HG03108 (cell line): ENCODE measurements around the gene RPAP2.
"Not testable (repeated sequence)": the region's sequence is repeated elsewhere in the genome, so short reads cannot be mapped to it uniquely, and the experiment has no call there.

ENCODE experiments used
- ATAC-seq: cut with Tn5 transposase; IDR thresholded peaks from one replicate; pipeline ENCODE4 v1.9.1; 2021; ENCODE audit warnings: moderate library complexity; ENCODE audit not compliant: unreplicated experiment

The RPAP2 gene

DNA sequence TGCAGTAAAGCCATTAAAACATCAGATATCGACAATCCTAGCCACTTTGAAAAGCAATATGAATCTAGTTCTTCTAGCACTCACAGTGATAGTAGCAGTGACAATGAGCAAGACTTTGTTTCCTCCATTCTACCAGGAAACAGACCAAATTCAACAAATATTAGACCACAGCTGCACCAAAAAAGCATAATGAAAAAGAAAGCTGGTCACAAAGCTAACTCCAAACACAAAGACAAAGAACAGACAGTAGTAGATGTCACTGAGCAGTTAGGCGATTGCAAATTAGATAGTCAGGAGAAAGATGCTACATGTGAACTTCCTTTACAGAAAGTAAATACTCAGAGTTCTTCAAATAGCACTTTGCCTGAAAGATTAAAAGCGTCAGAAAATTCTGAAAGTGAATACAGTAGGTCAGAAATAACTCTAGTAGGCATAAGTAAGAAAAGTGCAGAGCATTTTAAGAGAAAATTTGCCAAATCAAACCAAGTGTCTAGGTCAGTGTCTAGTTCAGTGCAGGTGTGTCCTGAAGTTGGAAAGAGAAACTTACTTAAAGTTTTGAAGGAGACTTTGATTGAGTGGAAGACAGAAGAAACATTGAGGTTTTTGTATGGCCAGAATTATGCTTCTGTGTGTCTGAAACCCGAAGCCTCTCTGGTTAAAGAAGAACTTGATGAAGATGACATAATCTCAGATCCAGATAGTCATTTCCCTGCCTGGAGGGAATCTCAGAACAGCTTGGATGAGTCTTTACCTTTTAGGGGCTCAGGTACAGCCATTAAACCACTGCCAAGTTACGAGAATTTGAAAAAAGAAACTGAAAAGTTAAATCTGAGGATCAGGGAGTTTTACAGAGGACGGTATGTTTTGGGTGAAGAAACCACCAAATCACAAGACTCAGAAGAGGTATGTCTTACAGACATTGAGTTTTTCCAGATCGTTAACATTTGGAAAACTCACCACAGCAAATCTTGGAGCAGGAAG is 24.9 kb downstream of the RPAP2 start:
- ATAC-seq = no peak

DNA sequence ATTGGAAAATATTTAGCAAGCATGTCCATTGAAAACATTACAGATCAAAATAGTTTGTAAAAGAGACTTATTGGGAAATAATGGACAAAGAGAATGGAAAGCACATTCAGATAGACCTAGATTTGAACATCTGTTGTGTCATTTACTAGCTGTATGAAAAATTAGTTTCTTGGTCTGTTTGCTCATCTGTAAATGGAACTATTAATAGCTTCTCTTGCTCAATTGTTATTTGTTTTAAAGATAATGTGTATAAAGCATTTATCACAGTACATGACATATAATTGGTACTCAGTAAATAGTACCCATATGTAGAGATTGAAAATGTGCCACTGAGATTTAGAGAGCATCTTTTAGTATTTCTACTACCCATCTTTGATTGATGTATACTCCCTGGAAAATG is 25.9 kb downstream of the RPAP2 start:
- ATAC-seq = no peak

DNA sequence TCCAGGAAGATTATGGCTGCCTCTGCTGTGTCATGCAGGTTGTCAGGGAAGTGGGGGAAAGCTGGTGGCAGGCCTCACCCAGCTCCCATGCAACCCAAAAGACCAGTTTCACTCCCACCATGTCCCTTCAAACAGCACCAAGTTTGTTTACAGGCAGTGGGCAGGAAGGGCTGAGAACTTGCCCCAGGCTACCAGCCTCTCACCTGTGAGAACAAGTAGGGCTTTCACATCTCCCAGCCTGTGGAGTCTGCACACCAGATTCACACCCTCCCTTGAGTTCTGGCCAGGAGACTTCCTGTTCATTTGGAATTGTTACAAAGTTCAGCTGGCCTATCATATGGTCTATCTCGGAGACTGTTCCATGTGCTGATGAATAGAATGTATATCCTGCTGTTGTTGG is 27.8 kb downstream of the RPAP2 start:
- no peak for ATAC-seq

DNA sequence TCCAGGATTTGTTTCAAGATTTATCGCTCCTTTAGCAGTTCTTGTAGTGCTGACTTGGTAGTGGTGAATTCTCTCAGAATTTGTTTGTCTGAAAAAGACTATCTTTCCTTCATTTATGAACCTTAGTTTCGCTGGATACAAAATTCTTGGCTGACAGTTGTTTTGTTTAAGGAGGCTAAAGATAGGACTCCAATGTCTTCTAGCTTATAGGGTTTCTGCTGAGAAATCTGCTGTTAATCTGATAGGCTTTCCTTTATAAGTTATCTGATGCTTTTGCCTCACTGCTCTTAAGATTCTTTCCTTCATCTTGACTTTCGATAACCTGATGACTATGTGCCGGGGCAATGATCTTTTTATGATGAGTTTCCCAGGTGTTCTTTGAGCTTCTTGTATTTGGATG is 28.9 kb downstream of the RPAP2 start:
- no peak for ATAC-seq

DNA sequence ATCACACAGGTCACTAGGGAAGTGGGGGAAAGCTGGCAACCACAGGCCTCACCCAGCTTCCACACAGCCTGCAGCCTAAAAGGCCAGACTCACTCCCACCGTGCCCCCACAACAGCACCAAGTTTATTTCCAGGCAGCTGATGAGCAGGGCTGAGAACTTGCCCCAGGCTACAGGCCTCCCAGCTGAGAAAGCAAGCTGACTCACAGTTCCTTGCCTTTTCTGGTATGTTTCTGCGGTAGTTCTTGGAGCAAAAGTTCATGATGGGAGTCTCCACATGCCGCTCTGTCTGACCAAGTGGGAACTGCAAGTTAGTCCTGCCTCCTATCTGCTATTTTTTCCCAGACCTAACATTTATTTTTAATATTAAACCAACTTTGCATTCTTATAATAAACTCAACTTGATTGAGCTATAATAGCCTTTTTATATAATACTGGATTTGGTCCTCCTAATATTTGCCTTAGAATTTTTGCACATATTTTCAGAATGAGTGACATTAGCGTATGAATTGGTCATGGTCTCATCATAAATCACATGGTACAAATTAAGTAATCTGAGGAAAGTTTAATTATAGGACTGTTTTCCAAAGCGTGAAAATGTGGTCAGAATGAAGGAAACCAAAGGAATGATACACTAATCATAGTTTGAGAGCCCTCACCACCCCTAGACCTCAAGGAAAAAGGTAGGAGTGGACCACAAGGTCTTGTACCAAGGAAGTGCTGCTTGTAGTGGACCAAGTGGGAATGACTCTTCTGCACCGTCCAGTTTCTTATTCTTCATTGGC is 30.7 kb downstream of the RPAP2 start:
- ATAC-seq = no peak

DNA sequence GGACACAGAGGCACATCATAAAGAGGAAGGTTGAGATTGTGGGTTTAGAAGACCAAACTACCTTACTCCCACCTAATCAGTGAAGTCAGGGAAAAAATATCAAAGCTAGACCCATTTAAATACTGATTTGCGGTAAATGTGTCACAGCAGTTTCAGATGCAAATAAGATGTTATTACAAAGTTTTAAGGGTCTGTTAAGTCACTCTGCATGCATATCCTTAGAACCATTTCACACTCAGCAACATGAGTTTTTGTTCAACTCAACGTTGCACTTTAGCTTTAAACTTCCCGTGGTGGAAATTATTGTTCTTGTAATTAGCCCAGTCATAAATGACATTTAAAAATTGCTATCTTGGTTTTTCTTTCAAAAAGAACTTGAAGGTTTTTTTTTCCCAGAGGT is 34.8 kb downstream of the RPAP2 start:
- no peak for ATAC-seq

DNA sequence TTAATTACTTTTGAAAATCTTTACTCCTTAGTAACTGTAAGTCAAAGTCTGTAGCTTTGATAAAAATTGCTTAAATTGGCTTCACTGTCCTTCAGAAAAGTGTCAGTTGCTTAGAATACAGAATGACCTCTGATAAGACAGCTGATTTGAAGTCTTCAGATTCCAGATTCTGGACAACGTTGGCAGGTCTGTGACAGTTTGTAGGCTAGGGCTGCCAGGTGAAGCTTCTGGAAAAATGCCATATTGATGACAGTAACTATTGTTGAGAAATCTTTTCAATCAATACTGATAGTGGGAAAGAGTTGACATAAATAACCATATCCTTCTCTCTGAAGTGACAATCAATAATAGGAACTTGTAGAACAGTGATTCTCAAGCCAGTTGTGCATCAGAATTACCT is 41.3 kb downstream of the RPAP2 start:
- ATAC-seq = no peak

DNA sequence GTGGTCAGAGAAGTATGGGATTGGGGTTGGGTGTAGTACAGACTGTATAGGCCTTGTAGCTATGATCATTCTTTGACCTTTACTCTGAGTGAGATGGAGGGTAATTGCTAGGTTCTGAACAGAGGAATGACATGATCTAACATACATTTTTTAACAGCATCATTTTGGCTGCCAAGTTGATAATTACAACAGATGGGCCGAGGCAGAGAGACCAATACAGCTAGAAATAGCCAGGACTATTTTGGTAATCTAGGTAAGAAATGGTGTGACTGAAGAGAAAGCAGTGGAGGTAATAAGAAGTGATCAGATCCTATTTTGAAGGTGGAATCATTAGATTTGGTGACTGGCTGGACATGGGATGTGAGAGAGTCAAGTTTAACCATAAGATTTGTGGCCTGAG is 43.5 kb downstream of the RPAP2 start:
- ATAC-seq = no peak

DNA sequence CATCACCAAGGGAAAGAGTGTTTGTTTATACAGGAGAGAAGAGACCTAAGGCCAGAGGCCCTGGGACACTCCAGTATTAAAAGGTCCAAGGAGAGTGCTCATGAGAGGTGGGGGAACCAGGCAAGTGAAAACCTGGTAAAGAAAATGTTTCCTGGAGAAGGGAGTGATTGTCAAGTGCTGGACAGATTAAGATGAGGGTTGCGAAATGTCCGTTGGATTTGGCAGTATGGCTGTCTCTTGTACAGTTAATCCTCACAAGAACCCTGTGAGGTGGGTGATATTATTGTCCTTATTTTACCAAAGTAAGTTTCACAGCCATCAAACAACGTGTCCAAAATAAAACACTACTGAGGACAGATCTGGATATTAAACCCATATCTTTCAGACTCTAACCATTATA is 44.2 kb downstream of the RPAP2 start:
- no peak for ATAC-seq

DNA sequence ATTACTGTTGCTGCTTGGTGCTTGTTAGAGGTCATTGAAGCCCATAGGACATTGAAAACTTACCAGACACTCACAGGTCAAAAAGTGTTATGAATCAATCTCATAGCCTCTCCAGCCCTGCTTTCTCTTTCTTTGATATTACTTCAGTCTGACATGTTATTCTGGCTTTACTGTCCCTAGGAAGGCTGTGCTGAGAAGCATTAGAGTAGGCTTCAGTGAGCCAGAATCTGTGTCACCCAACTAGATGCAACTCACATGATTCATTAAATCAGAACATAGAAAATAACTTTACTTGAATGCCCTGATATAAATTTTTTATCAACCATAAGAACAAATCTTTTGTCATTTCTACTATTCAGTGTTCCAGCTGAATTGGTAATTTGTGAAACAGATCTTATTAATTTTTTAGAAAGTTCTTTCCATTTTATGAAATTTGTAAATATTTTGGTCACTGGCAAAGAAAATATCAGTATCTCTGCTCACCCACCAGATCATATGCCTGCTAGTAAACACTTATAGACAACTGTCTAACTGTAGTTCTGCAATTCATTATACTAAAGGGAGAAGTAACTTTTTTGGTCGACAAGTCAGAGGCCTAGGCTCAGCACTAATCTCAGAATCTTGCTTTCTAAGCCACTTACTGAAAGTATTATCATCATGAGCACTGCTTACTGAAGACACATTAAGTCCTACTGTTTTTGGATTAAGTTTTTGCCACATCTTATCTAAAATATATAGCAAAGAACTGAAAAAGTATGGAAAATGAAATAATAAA is 48.2 kb downstream of the RPAP2 start:
- ATAC-seq = no peak

DNA sequence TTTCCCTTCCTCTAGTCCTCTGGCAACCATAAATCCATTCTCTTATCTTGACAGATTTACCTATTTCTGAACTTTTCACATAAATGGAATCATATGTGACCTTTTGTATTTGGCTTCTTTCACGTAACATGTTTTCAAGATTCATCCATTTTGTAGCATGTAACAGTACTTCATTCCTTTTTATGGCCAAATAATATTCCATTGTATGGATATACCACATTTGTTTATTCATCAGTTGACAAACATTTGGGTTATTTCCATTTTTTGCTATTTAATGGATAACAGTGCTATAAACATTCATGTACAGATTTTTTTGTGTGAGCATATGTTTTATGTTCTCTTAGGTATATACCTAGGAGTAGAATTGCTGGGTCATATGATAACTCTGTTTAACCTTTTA is 54.0 kb downstream of the RPAP2 start:
- ATAC-seq = no peak

DNA sequence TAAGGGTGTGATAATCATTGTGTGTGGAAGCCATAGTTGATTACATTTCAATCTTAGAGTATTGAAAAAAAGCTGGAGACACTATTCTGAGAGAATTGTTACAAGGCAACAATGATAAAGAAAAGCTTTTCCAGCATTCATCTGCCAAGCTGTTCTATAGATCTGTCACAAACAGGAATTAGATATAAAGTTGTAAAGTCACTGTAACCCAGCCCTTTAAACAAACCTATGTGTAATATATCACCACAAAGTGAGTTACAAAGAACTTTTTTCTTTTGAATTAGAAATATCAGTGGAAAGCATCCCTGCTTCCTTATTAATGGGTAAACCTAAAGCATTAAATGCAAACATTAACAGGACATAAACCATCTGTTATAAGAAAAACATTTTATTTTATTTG is 55.4 kb downstream of the RPAP2 start:
- ATAC-seq = no peak

DNA sequence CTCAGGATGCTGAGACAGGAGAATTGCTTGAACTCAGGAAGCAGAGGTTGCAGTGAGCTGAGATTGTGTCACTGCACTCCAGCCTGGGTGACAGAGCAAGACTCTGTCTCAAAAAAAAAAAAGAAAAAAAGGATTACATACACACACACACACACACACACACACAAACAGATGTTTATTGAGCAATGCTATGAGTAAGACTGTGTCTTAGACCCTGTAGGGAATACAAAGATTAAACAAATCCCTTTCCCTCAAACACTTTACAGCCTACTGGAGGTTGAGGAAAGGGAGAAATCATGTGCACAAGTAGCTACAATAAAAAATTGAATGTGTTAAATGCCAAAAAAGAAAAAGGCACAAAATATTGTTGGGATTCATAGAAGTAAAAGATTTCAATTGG is 58.1 kb downstream of the RPAP2 start:
- no peak for ATAC-seq

DNA sequence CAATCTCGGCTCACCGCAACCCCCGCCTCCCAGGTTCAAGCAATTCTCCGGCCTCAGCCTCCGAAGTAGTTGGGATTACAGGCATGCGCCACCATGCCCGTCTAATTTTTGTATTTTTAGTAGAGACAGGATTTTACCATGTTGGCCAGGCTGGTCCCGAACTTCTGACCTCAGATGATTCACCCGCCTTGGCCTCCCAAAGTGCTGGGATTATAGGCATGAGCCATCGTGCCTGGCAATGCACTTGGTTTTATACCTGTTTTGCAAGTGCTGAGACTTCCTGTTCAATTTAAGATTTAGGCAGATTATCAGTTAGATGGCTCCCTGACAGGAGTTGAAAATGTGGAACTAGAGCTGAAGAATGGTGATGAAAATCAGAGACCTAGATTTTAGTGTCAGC is 60.5 kb downstream of the RPAP2 start:
- ATAC-seq = not testable (repeated sequence)

DNA sequence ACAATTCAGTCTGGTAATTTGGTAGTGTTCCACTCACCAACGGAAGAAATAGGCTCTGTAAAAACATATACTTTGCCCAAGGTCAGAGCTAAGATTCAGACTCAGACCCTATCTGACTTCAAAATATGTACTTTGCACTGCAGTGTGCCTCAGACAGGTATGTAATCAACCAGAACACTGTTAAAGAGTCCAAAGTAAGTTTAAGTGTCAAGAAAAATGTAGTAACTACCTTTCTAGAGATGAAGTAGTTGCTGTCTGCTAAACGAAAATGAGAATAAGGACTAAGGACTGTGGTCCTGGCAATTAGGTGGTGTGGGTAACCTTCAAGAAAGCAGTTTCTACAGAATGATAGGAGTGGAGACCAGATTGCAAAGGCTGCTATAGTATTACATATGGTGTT is 61.1 kb downstream of the RPAP2 start:
- no peak for ATAC-seq

DNA sequence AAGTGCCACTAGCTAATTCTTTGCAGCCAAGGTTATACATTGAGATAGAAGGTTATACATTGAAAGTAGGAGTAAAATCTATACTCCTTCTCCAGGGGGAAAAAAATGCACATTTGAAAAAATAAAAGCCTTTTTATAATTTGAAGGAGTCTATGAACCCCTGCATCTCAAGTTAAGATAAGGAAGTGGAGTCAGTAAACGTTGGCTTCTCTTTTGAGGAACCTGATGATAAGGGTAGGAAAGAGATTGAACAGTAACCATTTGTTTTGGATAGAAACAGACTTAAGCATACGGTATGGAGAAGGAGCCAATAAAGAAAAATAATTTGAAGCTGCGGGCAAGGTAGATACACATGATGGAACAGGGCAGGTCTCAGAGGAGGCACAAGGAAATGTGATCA is 64.1 kb downstream of the RPAP2 start:
- ATAC-seq = no peak

DNA sequence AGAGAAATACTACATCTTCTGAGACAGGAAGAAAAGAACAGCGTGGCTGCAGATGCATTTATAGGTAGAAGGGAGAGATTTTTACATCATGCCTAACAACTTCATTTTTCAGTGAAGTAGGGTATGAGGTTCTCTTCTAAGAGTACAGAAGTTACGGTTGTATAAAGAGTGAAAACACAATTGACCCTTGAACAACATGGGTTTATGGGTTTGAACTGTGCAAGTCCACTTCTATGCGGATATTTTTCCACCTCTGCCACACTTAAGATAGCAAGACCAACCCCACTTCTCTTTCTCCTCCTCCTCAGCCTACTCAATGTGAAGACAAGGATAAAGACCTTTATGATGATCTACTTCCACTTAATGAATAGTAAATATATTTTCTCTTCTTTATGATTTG is 64.5 kb downstream of the RPAP2 start:
- ATAC-seq = no peak

DNA sequence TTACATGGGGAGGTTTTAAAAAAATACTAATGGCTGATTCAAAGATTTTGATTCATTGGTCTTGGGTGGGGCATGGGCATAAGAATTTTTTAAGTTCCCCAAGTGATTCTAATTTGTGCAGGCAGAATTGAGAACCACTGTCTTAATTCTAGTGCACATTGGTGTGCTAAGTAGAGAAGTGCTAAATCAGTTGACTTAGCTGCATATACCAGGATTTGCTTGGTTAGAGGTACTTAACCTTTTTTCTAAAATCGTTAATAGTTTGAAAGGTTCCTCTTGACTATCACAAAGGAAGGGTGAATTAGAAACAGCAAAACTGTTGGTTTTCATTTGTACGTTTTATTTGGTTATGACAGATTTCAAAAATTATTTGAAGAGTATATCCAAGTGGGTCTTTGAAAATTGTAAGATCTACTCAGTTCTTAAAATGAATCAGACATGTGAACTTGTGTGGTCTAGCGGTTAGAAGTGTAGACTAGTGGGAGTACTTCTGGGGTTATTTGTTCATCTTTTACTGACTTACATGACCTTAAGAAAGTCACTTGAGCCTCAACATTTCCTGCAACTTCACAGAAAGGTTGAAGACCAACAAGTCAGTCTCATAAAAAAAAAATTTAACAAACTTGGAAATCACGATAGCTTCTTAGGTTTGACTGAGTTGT is 66.7 kb downstream of the RPAP2 start:
- ATAC-seq = no peak

DNA sequence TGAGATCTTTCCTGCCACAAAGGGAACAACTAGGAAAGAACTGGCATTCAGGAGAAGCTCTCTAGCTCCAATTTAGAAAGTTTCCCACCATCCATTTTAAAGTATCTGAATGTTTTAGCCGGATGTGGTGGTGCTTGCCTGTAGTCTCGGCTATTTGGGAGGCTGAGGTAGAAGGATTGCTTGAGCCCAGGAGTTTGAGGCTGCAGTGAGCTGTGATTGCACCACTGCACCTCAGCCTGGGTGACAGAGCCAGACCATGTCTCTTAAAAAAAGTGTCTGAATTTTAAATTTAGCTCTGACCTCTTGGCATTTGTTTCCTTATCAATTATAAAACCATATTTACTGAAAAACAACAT is 67.2 kb downstream of the RPAP2 start:
- no peak for ATAC-seq

DNA sequence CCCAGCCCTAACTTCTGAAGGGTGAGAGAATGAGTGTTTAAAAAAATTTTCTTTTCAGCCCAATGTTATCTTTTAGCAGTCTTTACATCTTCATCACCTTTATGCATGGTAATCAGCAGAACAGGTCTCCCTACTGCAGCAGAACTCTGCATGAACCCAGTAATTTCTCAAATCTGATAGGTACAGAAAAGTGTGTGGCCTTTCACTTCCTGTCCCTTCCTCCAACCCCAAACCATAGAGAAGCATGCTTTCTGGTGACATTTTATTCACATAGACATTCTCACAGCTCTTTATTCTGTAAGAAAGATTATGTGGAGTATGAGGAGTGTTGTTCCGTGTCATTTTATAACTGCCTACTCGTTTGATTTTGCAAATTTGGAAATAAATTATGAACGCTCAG is 68.6 kb downstream of the RPAP2 start:
- ATAC-seq = no peak

DNA sequence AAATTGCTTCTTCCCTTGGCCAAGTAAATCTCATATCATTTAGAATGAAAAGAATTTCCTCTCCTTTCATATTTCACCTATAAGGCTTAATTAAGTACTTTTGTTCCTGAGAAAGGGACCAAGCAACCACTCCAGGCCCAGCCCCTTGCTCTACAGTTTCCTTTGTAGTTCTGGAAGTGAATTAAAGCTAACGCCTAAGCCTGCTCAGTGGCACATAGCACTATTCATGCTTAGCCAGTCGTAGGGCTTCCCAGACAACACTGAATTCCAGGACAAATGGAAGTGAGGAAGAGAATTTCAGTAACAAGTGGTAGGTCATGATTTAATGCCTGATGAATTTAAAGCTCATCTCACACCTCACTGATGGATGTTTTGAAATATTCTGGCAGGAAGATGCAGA is 73.3 kb downstream of the RPAP2 start:
- no peak for ATAC-seq
